HG03565 (cell line): ENCODE data around the gene MZB1.
A peak's percentile ranks its signal among the peaks of the same experiment; 100 is the strongest.

Source experiments
- ATAC-seq: cut with Tn5 transposase; IDR thresholded peaks from one replicate; pipeline ENCODE4 v1.9.1; 2021; ENCODE audit warnings: mild to moderate bottlenecking, moderate library complexity; ENCODE audit not compliant: unreplicated experiment

Gene MZB1, protein sequence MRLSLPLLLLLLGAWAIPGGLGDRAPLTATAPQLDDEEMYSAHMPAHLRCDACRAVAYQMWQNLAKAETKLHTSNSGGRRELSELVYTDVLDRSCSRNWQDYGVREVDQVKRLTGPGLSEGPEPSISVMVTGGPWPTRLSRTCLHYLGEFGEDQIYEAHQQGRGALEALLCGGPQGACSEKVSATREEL

DNA sequence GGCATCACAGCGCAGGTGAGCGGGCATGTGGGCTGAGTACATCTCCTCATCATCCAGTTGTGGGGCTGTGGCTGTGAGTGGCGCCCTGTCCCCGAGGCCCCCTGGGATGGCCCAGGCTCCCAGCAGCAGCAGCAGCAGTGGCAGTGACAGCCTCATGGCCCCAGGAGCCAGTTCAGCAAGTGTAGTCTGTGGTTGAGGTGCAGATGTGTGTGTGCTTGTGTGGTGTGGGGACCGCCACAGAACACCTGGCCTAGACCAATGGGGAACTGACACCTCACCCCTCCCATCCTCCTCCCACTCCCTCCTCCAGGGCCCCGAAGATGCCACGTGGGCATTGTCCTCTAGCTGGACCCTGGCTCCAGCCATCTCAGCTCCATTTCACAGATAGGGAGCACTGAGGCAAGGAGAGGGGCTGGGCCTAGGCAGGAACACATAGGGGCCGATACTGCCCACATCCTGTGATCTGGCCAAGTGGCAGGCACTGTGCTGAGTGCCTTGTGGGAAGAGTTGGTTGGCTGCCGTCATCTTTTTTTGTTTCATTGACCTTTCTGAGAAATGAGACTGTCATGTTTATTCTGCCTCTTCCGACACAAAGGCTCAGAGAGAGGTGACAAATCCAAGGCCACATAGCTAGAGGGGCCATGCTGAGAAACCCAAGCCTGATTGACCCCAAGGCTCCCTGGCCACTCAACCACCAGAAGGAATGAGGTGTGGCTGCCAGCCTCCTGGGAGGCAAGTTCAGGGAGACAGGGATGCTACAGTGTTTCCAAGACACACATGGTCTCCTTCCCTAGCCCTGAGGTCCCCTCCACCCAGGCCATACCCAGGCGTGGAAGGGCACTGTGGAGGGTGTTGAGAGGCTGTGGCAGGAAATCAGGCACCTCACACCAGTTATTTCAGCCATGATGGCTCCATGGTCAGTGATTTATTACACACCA lies at the start of gene MZB1:
Gene MZB1, minus strand, starts transcription at position 213 of the 938 bp plus-strand sequence. Its CDS starts 57 bp downstream, at position 156.
- ATAC-seq: peak; percentile 37

DNA sequence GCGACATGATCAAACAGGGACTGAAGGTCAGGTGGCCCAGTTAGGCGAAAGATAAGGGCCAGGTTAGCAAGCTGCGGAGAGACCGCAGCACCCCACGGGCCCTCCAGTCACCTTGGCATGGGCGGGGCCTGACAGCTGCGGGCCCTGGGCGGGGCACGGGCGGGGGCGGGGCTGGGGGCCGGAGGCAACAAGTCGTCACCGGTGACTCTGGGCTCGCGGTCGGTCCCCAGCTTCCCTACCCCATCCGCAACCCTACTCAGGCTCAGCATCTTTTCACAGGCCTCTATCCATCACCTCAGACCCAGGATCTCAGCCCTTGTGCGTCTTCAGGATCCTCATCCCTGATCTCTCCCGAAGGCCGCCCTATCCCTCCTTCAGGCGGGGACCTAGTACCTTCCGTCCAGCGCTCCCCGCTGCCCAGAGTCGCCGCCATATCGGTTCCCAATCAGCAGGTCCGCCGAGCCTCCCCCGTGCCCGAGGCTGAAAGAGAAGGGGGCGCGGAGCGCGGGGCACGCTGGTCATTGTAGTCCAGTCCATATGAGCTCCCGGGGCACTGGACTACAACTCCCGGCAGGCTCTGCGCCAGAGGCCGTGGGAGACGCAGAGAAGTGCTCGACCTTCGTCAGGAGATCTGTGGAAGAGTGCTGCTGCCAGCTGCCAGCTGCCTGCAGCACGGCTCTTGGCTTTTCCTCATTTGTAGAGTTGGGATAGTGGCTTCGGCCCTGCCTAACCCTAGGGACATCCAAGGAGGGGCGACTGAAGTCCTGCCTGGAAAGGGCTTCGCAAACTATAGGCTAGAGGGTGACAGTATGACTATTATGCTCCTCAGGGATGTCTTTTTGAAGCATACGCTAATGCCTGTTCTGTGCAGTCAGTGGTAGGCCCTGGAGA lies 49.5 kb upstream of the MZB1 start, which contains the start of gene DNAJC18:
Gene DNAJC18, minus strand, starts transcription at position 513 of the 891 bp plus-strand sequence. Its CDS starts 80 bp downstream, at position 433.
- ATAC-seq: peak; percentile 83

DNA sequence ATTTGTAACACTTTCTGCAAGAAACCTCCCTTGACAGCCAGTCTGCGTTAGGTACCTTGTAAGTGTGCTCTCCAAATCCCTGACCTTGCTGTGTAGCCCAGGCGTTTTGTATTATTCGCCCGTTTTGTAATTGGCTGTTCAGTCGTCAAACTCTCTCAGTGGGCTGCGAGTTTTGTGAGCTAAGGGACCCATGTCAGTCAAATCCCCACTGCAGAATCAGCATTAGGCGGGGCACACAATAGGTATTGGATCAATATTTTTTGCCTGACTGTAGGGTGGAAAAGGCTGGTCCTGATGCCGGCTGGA lies 48.9 kb upstream of the MZB1 start:
- ATAC-seq: no peak

DNA sequence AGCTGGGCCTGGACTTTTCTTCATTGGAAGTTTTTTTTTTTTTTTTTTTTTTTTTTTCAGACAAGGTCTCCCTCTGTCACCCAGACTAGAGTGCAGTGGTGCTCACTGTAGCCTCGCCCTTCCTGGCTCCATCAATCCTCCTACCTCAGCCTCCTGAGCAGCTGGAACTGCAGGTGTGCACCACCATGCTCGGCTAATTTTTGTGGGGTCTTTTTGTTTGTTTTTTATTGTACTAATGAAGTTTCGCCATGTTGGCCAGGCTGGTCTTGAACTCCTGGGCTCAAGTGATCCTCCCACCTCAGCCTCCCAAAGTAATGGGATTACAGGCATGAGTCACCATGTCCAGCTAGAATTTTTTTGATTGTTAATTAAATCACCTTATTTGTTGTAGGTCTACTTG lies 46.0 kb upstream of the MZB1 start:
- ATAC-seq: no peak

DNA sequence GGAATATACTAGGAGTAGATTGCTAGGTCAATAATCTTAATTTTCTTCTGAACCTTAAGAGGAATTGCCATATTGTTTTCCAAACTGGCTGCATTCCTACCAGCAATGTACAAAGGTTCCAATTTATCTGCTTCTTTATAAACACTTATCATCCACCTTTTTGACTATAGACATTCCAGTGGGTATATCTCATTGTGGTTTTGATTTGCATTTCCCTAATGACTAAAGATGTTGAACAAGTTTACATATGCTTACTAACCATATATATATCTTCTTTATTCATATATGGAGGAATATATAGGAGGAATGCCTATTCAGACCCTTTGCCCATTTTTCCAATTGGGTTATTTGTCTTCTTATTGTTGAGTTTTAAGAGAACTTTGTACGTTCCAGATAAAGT lies 42.0 kb upstream of the MZB1 start:
- no peak for ATAC-seq

DNA sequence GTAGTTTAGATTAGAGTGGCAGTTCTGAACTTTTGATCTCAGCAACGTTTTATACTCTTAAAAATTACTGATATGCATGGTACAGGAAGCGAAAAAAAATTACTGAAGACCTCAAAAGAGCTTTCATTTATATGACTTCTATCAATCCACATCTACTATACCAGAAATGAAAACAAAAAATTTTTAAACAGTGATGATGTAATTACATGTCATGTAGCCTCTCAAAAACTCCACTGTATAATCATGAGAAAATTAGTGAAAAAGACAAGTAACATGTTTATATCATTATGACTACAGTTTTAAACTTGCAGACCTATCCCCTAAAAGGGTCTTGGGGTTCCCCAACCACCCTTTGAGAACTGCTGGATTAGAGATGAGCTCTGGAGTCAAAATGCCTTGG lies 40.3 kb upstream of the MZB1 start:
- no peak for ATAC-seq

DNA sequence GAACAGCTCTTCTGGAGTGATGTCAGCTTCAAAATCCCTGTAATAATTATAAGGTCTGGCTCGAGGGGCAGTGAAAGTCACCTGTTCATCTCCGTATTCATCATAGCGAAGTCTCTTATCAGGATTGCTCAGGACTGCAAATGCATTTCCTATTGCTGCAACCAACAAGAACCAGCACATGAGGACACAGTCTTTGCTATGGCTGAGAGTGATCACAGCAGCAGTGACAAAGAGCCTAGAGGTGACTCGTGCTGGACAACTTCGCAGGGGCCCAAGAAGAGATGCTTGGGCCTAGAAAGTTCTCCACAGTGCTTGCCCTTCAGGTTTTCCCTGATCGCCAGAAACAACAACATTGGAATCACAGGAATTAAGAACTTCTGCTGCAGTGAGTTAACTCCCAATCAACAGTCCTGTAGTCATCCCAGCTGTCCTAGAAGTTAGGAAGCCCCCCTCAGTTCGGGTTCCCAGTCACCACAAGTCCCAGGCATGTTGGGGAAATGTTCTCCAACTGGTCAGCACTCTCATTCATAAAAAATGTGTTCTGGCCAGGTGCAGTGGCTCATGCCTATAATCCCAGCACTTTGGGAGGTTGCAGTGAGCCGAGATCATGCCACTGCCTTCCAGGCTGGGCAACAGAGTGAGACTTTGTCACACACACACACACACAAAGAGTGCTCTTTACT lies 36.6 kb upstream of the MZB1 start:
- no peak for ATAC-seq

DNA sequence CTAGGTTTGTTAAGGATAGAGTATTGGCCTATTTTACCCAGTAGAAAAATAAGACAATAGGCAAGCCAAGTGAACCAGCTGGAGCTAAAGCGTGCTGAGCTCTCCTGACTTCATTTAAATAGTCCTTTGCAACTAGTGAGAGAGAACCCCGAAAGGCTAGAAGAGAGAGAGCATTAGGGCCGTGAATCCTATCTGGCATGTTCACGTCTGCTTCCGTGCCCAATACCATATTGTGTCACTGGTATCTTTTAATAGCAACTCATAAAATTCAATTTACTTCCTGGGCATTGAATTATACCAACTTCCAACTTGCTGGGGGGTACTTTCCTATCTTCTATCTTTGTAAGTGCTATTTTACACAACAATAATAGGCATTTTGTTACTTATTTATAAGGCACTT lies 35.8 kb upstream of the MZB1 start:
- ATAC-seq: no peak

DNA sequence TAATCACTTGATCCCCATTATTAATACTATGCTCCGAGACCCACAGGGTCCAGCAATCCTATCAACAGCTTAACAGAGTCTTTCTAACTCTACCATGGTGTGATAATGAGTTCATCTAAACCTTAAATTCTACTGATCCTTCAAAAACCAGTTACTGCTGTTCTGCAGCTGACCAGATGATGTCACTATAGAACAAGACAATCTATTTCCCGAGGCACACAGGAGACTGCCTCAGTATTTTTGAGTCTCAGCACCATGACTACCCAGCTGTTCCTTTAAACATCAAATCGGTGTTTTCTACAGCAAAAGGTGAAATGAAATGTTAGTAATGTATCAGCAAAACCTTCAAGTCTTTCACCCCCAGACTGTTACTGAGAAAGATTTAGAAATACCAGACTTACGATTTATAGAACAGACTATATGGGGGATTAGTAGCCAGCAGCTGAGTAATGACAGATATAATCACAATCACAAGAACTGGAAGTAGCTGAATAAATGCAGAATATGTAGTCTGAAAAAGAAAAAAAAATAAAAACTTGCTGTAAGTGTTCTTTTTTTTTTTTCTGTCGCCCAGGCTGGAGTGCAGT lies 32.7 kb upstream of the MZB1 start:
- ATAC-seq: peak; percentile 60

DNA sequence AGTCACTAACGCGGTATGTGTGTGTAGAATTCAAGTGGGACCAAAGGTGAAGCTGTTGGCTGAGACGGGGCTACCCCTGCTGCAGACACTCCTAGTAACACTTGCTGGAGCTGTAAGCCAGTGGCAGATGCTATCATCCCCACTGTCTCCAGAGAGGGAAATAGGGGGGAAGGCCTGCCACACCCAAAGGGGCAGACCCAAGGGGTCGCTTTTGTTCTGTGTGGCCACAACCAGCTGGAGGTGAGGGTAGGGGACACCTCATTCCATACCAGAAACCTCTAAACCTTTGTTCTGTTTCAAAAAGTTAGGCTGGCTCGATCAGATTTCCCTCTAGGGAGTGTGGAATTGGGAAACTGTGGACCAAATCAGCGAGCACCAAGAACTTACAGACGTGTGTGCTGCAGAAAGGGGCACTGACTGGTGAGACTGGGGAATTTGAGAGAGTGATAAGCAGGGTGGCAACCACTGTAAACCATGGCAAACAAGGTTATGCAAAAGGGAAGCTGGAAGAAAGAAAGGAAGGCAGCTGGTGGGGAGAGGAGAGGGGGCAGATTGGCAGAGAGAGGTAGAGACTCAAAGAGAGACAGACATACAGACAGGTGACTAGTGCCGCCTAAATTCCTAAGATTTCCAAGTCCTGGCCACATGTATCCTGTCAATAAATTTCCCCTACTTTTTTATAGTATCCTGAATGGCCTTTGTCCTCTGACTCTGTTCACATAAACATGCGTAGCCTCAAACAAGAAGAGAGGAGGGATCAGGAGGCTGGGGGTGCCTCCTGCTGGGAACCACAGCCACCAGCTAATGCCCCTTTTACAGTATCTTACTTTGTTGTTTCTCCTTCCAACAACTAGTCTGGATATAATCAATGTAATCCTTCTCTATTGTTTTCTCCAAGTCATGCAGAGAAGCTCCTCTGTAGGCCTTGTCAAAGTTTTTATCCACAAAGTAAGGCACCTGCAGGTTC lies 29.8 kb upstream of the MZB1 start:
- ATAC-seq: no peak

DNA sequence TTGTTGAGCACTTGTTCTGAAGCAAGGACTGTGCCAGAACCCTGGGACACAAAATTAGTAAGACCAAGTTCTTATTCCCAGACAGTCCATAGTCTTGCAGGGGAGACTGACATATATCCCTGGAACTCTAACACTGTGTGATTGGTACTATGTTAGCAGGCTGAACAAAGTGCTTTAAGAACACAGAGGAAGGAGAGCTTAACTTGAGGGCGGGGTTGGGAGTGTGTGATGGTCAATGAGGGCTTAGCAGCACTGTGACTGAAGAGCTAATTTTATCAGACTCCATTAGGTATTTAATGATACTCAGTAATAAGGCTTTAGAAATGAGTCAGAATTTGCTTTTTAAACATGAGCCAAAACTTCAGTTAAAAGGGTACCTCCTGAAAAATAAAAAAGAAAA lies 29.1 kb upstream of the MZB1 start:
- ATAC-seq: no peak

DNA sequence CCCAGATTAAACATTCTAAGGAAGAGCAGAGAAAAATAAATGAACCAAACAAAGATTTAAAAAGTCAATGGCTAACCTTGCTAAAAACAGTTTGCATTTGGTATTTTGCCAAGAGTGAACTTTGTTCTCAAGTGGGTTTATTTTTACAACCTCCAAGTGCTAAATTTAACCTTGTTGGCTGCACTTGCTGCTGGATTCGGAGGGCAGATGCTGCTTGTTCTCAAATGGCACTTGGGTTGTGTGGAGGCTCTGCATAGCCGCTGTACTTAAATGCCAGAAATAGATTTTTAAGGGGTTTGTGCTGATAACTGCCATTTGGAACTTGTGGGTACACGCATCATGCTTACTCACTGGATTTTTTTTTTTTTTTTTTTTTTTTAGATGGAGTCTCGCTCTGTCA lies 27.5 kb upstream of the MZB1 start:
- ATAC-seq: no peak

DNA sequence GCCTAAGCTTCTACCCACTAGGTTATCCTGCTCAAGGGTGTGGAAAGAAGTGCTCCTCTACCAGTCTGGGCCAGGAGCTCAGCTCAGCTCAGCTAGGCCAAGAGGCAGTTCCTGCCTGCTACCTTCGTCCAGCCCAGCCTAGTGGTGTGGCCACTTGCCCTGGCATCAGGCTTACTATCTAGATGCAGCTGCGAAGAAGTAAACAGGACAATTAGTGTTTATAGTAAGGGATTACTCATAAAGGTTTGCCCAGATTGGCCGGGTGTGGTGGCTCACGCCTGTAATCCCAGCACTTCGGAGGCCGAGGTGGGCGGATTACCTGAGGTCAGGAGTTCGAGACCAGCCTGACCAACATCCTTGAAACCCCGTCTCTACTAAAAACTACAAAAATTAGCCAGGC lies 26.9 kb upstream of the MZB1 start:
- ATAC-seq: no peak

DNA sequence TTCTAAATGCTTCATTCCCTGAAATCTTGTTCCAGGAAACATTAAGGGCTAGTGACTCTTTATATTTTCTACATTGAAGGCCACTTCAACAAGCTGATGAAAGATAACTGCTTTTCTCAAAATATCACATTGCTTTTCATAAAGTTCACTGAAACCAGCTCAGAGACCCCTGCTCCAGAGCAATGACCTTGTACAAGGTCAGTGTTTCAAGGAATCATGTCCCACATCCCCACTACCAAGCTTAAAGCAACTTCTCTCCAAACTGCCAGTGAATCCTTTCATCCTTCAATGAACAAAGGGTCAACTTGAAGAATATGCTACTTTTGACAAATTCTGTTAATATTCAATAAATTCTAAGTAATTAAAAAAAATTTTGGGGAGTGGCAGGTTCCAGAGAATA lies 26.2 kb upstream of the MZB1 start:
- ATAC-seq: no peak

DNA sequence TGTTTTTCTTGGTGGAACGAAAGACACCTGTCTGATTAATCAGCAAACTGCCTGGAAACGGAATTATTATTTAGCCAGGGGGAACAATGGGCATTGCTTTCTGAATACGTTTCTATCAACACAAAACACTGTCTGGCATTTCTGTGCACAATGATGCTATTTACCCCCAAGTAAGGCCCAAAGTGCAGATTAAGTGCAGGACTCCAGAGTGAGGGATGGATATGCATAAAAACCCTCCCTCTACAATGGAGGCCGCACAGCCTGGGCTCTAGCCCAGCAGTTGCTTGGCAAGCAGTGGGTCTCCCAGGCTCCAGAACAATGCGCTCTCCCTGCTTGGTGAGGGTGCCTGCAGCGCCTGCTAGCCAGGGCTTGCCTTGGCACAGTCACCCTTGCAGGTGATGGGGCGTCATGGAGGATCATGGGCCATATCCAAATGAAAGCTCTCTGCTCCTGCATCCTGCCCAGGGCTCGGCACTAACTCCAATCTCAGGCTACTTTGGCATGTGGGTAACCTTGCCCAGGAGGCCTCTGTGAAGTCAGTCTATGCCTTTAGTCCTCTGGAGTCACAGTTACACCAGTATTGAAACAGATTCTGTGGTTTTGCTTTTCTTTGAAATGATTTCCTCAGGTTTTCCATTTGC lies 25.6 kb upstream of the MZB1 start:
- no peak for ATAC-seq

DNA sequence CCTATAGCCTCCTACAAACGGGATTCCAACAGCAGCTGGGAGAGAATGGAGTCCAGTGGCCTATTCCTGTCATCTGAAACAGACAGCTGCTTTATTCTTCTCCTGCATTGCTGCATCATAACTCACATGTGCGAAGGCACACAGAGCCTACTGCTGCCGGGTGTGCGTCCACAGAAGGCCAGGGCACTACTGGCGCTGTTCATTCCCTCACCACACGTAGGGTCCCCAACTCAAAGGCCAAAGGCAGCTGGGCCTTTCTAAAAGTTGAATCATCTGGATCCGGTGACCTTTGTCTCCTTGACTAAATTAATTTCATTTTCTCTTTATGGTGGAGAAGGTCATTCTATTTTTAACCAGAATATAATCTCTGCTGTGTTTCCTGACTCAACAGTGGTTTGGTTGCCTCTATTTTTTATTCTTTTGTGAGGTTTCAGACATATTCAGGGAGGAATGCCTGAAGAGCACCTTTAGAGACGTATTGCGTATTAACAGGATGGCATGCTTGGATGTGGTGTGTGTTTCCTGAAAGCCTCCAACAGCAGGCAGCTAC lies 24.9 kb upstream of the MZB1 start:
- ATAC-seq: no peak

DNA sequence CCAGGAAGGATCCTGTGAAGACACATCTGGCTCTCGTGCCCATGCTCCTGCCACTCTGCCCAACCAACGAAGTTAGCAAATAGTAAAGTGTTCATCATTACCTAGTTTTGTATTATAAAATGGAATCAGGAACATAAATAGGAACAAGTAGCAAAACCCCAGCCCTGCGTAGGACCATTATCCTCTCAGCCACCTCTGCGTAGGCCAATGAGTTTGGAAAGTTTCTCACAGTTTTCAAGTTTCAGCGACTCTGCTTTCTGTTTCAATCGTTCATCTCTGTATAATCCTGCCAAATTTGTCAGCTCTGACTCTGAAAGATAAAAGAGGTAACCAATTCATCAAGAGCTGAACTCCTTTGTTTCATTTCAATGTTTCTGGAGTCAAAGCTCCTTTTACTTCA lies 24.2 kb upstream of the MZB1 start:
- ATAC-seq: no peak

DNA sequence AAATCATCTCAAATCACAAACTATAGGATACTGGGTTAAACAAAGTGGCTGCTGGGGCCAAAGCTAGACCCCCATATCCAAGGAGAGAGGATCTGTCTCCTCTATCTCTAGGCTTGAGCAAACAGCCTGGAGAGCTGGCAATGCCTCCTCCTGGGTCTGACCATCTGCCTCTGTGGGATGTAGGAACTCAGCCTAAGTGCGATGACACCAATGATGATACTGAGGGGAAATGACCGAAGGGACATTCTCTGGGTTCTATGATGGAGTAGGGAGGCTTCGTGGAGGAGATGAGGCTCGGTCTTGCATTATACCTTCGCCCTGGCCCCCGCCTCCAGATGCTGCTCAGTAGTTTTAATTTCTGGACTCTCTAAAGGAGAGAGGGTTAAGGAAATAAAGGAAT lies 23.4 kb upstream of the MZB1 start:
- ATAC-seq: no peak
